Ovary (tissue), 9 donors: ENCODE results near the gene SSMEM1. TPM values are rescaled to one million over a fixed set of nuclear protein-coding genes. Genes with fewer than 3 reads are reported as not detected.
A peak's percentile ranks its signal among the peaks of the same experiment; 100 is the strongest.
"Not testable (repeated sequence)": the region's sequence is repeated elsewhere in the genome, so short reads cannot be mapped to it uniquely, and the experiment has no call there.

Experiments used
- DNase-seq, 5 donors: peaks; one replicate each; pipeline ENCODE4 v3.0.0-alpha.2; 2019 to 2020
- H3K27ac ChIP-seq, 2 donors: fragments of 200-600 bp; one replicate each; pipeline versions ENCODE4 v1.5.1 to v1.8.0; 2019 to 2022
- H3K27me3 ChIP-seq: fragments of 200-600 bp; one replicate; pipeline ENCODE4 v1.8.0; 2022
- H3K36me3 ChIP-seq: fragments of 200-600 bp; sonication (generic); one replicate; pipeline ENCODE4 v1.5.1; 2019
- H3K4me1 ChIP-seq: one replicate; pipeline ENCODE4 v1.8.1; 2013; ENCODE audit warnings: mild to moderate bottlenecking, moderate library complexity; ENCODE audit not compliant: insufficient read depth
- H3K4me3 ChIP-seq: fragments of 200-600 bp; sonication (generic); one replicate; pipeline ENCODE4 v1.5.1; 2017
- H3K9me3 ChIP-seq, 2 donors: fragments of 200-600 bp in 1 of 2; sonication (generic) in 1 of 2; one replicate each; pipeline versions ENCODE4 v1.5.1 to v1.8.1; 2013 to 2019; ENCODE audit warnings: mild to moderate bottlenecking in 1 of 2, moderate library complexity in 1 of 2
- CTCF ChIP-seq, 3 donors: fragments of 450-650 bp in 2 of 3; fragments of 200-600 bp in 1 of 3; IDR thresholded peaks; one replicate each; pipeline versions ENCODE4 v1.5.1 to v1.8.0; 2016 to 2022; ENCODE audit warnings: antibody characterized with exemption in 3 of 3, mild to moderate bottlenecking in 1 of 3
- EP300 ChIP-seq: sonication (generic); formaldehyde crosslinking; IDR thresholded peaks from one replicate; pipeline ENCODE4 v1.6.1; 2017; ENCODE audit warnings: antibody characterized with exemption
- POLR2A ChIP-seq: fragments of 450-650 bp; IDR thresholded peaks from one replicate; pipeline ENCODE4 v1.6.1; 2017; ENCODE audit warnings: antibody characterized with exemption, mild to moderate bottlenecking, moderate library complexity
- WGBS, 3 donors: extraction: QIAGEN DNeasy Blood & Tissue Kit in 1 of 3; methylation state at CpG; one replicate each; pipeline versions ENCODE4 v1.1.5 to v1.1.7; 2013 to 2017; 5-methylcytosine and 5-hydroxymethylcytosine counted together
- intact Hi-C, 4 donors: fragments of 100-400 bp; cut with DNase I; formaldehyde crosslinking; loops; one replicate each; pipeline versions ENCODE4 v1.11.0 to v1.15.1; 2022 to 2023
- polyA plus RNA-seq, 2 donors: library from polyadenylated mRNA; stranded (reverse); fragments of 200-250 nt in 1 of 2; fragments of 350-450 nt in 1 of 2; fragmentation: Illumina TruSeq in 1 of 2; extraction: RNeasy Lipid Tissue Mini Kit (QIAGEN cat#74804) in 1 of 2; gene quantifications; one replicate each; pipeline ENCODE4 v1.2.3, GENCODE V29; 2013 to 2014
- total RNA-seq, 7 donors: library from RNA; depleted of rRNA in 2 of 7; stranded (reverse); fragments of >200 nt in 2 of 7; fragmentation: NEBNext Ultra II Directional in 3 of 7; extraction: Animal tissue kit (Norgen Biotek cat#: 25700) in 3 of 7; gene quantifications; one replicate each; pipeline versions ENCODE4 v1.1.0 to v1.2.4, GENCODE V29; 2016 to 2023
- donor health status: DM: no; HTN: no; CAD: no; lungs with moderate emphysema.
- donor health status: DM: no; HTN: no; CAD: no.
- donor health status: Bipolar disorder and iron deficiency.
- donor health status: DM: yes; HTN: yes; CAD: no.
- donor health status: DM: no; HTN: no; CAD: no.
- donor health status: DM: yes; HTN: yes; CAD: no.

The SSMEM1 gene
- total and polyA plus RNA-seq, 9 donors, result not detected

- DNase-seq, result no peak
- H3K36me3 ChIP-seq, result no peaks in the 10 kb centered on the region
- no peak overlapping the region for H3K4me3 ChIP-seq
- no peak overlapping the region for H3K27ac ChIP-seq
- intact Hi-C loops, result no loop called here
- H3K27me3 ChIP-seq, result no peaks in the 10 kb centered on the region
- no peak for TF ChIP-seq EP300
- no peak for TF ChIP-seq CTCF (IDR thresholded peaks at IDR 0.05)
- no peak for TF ChIP-seq POLR2A
- H3K9me3 ChIP-seq, result no peaks in the 10 kb centered on the region
- H3K4me1 ChIP-seq, result no peaks in the 10 kb centered on the region
- WGBS, 3 donors, result 66 to 75% (median 74%) methylated on average over 2 of the region's 2 CpGs
Measured at GRCh38 chr7:130232209-130232608, 24.5 kb downstream of the SSMEM1 start.

- no peak overlapping the region for H3K27ac ChIP-seq
- H3K4me1 ChIP-seq, result no peaks in the 10 kb centered on the region
- WGBS, 3 donors, result 87 to 90% (median 88%) methylated on average over 2 of the region's 2 CpGs
- no peak overlapping the region for H3K4me3 ChIP-seq
- no peaks in the 10 kb centered on the region for H3K9me3 ChIP-seq
- H3K27me3 ChIP-seq, result no peaks in the 10 kb centered on the region
- intact Hi-C loops, result no loop called here
- no peaks in the 10 kb centered on the region for H3K36me3 ChIP-seq
- no peak for DNase-seq
- TF ChIP-seq EP300 (no peak), CTCF (IDR thresholded peaks at IDR 0.05) (no peak)
Measured at GRCh38 chr7:130234078-130234477, 26.4 kb downstream of the SSMEM1 start.

- intact Hi-C loops, result loop anchor here in 1 of 4 donors (5.0 kb wide), 1 partner anchor 1904 kb away; no protein-coding TSS in a partner anchor
Measured at GRCh38 chr7:130236361-130236760, 28.7 kb downstream of the SSMEM1 start.

GRCh38 chr7:130240240-130240639 lies 32.6 kb downstream of the SSMEM1 start:
- Histone ChIP-seq H3K27me3 (no peaks in the 10 kb centered on the region), H3K4me3 (no peak overlapping the region), H3K9me3 (no peaks in the 10 kb centered on the region), H3K36me3 (no peaks in the 10 kb centered on the region), H3K27ac (no peak overlapping the region), H3K4me1 (no peaks in the 10 kb centered on the region)
- TF ChIP-seq EP300 (no peak), POLR2A (no peak), CTCF (IDR thresholded peaks at IDR 0.05) (no peak)
- no peak for DNase-seq
- intact Hi-C loops, result no loop called here
- WGBS, 3 donors, result 83 to 96% (median 89%) methylated on average over 1 of the region's 1 CpG

More at GRCh38 chr7:130236361-130236760, 28.7 kb downstream of the SSMEM1 start:
- H3K4me1 ChIP-seq, H3K27ac ChIP-seq, H3K36me3 ChIP-seq, DNase-seq, H3K4me3 ChIP-seq, H3K9me3 ChIP-seq, H3K27me3 ChIP-seq: not testable (repeated sequence)
- 79 to 88% (median 87%) methylated on average over 4 of the region's 4 CpGs for WGBS, 3 donors

GRCh38 chr7:130242198-130243014 lies 34.7 kb downstream of the SSMEM1 start:
- Histone ChIP-seq H3K4me1 (no peaks in the 10 kb centered on the region), H3K4me3 (no peak overlapping the region), H3K9me3 (no peaks in the 10 kb centered on the region), H3K36me3 (no peaks in the 10 kb centered on the region), H3K27me3 (no peaks in the 10 kb centered on the region), H3K27ac (no peak overlapping the region)
- WGBS, 3 donors, result 60 to 63% (median 63%) methylated on average over 5 of the region's 5 CpGs
- no peak for TF ChIP-seq EP300
- peak in 1 of 3 donors; percentile 20 for TF ChIP-seq CTCF (IDR thresholded peaks at IDR 0.05)
- no peak for TF ChIP-seq POLR2A
- intact Hi-C loops, result no loop called here
- peak in 4 of 5 donors; percentile 27 to 48 (median 36) for DNase-seq

GRCh38 chr7:130243486-130243885 lies 35.8 kb downstream of the SSMEM1 start:
- H3K4me1 ChIP-seq, H3K9me3 ChIP-seq, H3K36me3 ChIP-seq, H3K27me3 ChIP-seq, H3K4me3 ChIP-seq, DNase-seq, H3K27ac ChIP-seq, intact Hi-C loops: not testable (repeated sequence)
- WGBS, 3 donors, result 2 to 4% (median 2%) methylated on average over 1 of the region's 1 CpG

GRCh38 chr7:130246491-130246890 lies 38.8 kb downstream of the SSMEM1 start:
- DNase-seq, H3K9me3 ChIP-seq, H3K27me3 ChIP-seq, H3K4me1 ChIP-seq, H3K27ac ChIP-seq, H3K4me3 ChIP-seq, intact Hi-C loops, H3K36me3 ChIP-seq: not testable (repeated sequence)
- 88 to 97% (median 91%) methylated on average over 1 of the region's 1 CpG for WGBS, 3 donors

- H3K27ac ChIP-seq, H3K4me3 ChIP-seq, intact Hi-C loops, H3K4me1 ChIP-seq, DNase-seq, H3K27me3 ChIP-seq, H3K36me3 ChIP-seq, H3K9me3 ChIP-seq: not testable (repeated sequence)
- WGBS, 3 donors, result 92 to 96% (median 95%) methylated on average over 5 of the region's 5 CpGs
Measured at GRCh38 chr7:130248842-130249241, 41.2 kb downstream of the SSMEM1 start.
